K562 (cell line): ENCODE results near the gene STXBP6.

Source experiments
- BRCA1 ChIP-seq, 2 experiments: fragments of 450-650 bp in 1 of 2; sonication (generic) in 1 of 2; formaldehyde crosslinking in 1 of 2; IDR thresholded peaks; 2 replicates each; pipeline versions ENCODE4 v1.5.0 to v1.6.1; 2017 to 2020; ENCODE audit warnings: mild to moderate bottlenecking in 1 of 2, missing genetic modification reagents in 1 of 2
- ELF1 ChIP-seq: fragments of 200-800 bp; sonication (Bioruptor generic); IDR thresholded peaks from 2 replicates; pipeline ENCODE4 v1.6.1; 2016; ENCODE audit warnings: missing genetic modification characterization, missing compliant biosample characterization
- HOMEZ ChIP-seq: fragments of 250-450 bp; sonication (Bioruptor Pico); IDR thresholded peaks from 2 replicates; pipeline ENCODE4 v1.4.0; 2020; ENCODE audit warnings: mild to moderate bottlenecking, moderate library complexity
- KAT8 ChIP-seq: fragments of 450-650 bp; IDR thresholded peaks from 2 replicates; pipeline ENCODE4 v1.6.1; 2016; ENCODE audit warnings: low read depth, mild to moderate bottlenecking
- PCBP2 ChIP-seq: fragments of 200-400 bp; formaldehyde crosslinking; IDR thresholded peaks from 2 replicates; pipeline ENCODE4 v1.6.1; 2018; ENCODE audit warnings: low read length, low read depth, mild to moderate bottlenecking, moderate library complexity; ENCODE audit not compliant: poor library complexity, severe bottlenecking
- POLR2A ChIP-seq: fragments of 450-650 bp; conservative IDR thresholded peaks from 2 replicates; pipeline ENCODE4 v1.6.1; 2016
- RBM39 ChIP-seq: fragments of 200-400 bp; formaldehyde crosslinking; optimal IDR thresholded peaks from 2 replicates; pipeline ENCODE3; 2018; ENCODE audit warnings: low read depth, low read length
- TBP ChIP-seq: optimal IDR thresholded peaks from 2 replicates; pipeline ENCODE3; 2011; ENCODE audit warnings: low read depth, low read length, improper control_type of control experiment
- USF2 ChIP-seq: sonication (generic); formaldehyde crosslinking; IDR thresholded peaks from 2 replicates; pipeline ENCODE4 v1.5.0; 2020; ENCODE audit warnings: missing genetic modification reagents
- YY1 ChIP-seq, 3 experiments: IDR thresholded peaks; 2 replicates each; pipeline ENCODE4 v1.6.1; 2011; ENCODE audit warnings: low read length in 2 of 3, mild to moderate bottlenecking in 2 of 3, moderate library complexity in 2 of 3, borderline replicate concordance in 1 of 3, control low read depth in 1 of 3, low read depth in 1 of 3; ENCODE audit not compliant: insufficient read depth in 3 of 3, insufficient replicate concordance in 2 of 3, control insufficient read depth in 1 of 3, insufficient read length in 1 of 3; ENCODE audit errors: extremely low read depth in 1 of 3
- ZKSCAN3 ChIP-seq: fragments of 250-450 bp; sonication (Bioruptor Pico); IDR thresholded peaks from 2 replicates; pipeline ENCODE4 v1.4.0; 2020
- ZNF124 ChIP-seq: sonication (generic); formaldehyde crosslinking; IDR thresholded peaks from 2 replicates; pipeline ENCODE4 v1.8.1; 2022; ENCODE audit warnings: missing genetic modification reagents
- ZNF134 ChIP-seq: fragments of 250-450 bp; sonication (Bioruptor Pico); conservative IDR thresholded peaks from 2 replicates; pipeline ENCODE4 v1.4.0; 2020
- ZNF586 ChIP-seq: fragments of 450-650 bp; formaldehyde crosslinking; conservative IDR thresholded peaks from 2 replicates; pipeline ENCODE4 v1.4.0; 2020; ENCODE audit warnings: mild to moderate bottlenecking, moderate library complexity

- no peak for TF ChIP-seq PCBP2
- TF ChIP-seq BRCA1 (IDR thresholded peaks at IDR 0.05) = no peak
- no peak for TF ChIP-seq BRCA1 (CRISPR knock-in tag; IDR thresholded peaks at IDR 0.05)
- TF ChIP-seq ELF1 (tag) = no peak
- no peak for TF ChIP-seq RBM39
- no peak for TF ChIP-seq USF2 (CRISPR knock-in tag)
- no peak for TF ChIP-seq YY1 (IDR thresholded peaks at IDR 0.05; ENCODE audit: borderline replicate concordance in 1 of 3, control insufficient read depth in 1 of 3, extremely low read depth in 1 of 3, insufficient read depth in 3 of 3, insufficient read length in 1 of 3, insufficient replicate concordance in 2 of 3, low read depth in 1 of 3, low read length in 2 of 3)
- TF ChIP-seq HOMEZ (CRISPR knock-in tag) = no peak
- TF ChIP-seq POLR2A = no peak
- TF ChIP-seq TBP = no peak
- TF ChIP-seq ZNF134 (CRISPR knock-in tag) = no peak
- TF ChIP-seq KAT8 = no peak
- TF ChIP-seq ZNF124 (CRISPR knock-in tag) = no peak
- TF ChIP-seq ZNF586 (CRISPR knock-in tag) = no peak
- no peak for TF ChIP-seq ZKSCAN3 (CRISPR knock-in tag)
Observed at GRCh38 chr14:25052921-25053320, 3.0 kb upstream of the STXBP6 start.
